Gastroesophageal sphincter (tissue), 3 donors: Measurements from ENCODE around the gene NUP93.

Experiments
- CTCF ChIP-seq, 4 experiments: fragments of 200-600 bp in 2 of 4; fragments of 450-650 bp in 2 of 4; sonication (generic) in 1 of 4; IDR thresholded peaks; one replicate each; pipeline ENCODE4 v1.5.1; 2017 to 2019; ENCODE audit warnings: antibody characterized with exemption in 4 of 4, mild to moderate bottlenecking in 2 of 4, moderate library complexity in 2 of 4
- POLR2A ChIP-seq, 2 donors: fragments of 450-650 bp; IDR thresholded peaks; one replicate each; pipeline ENCODE4 v1.6.1; 2017; ENCODE audit warnings: antibody characterized with exemption in 2 of 2, mild to moderate bottlenecking in 2 of 2, moderate library complexity in 1 of 2
- POLR2AphosphoS5 ChIP-seq: sonication (generic); formaldehyde crosslinking; IDR thresholded peaks from one replicate; pipeline ENCODE4 v1.6.1; 2017; ENCODE audit warnings: antibody characterized with exemption

DNA sequence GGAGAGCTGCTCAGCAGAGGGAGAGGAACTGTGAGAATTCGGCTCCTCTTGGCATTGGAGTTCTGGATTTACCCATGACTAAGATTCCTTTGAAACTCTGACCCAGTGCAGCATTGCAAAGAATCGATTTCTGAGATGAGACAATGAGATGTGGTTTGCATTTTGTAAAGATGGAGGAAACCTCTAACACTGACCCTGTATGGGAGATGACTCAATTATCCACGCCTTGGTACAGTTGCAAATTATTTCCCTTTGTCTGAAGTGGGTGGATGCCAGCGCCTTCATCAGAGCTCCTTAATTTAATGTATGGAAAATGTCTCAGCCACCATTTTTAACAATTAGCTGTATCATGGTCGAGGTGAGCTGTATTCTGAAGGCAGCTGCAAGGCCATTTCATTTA lies 53.4 kb downstream of the NUP93 start:
- TF ChIP-seq CTCF (IDR thresholded peaks at IDR 0.05) (no peak), POLR2A (IDR thresholded peaks at IDR 0.05) (no peak), POLR2AphosphoS5 (no peak)
